ENCODE measurements around the gene SPNS2. TPM values are rescaled to one million over a fixed set of nuclear protein-coding genes. Genes with fewer than 3 reads are reported as not detected.

SPNS2 gene
- total RNA-seq, 2 donors from 2014 or later = 12.4 to 13.5 TPM

Other genes with a start within 250 kb of the SPNS2 start
- 10 to 100 TPM; 46.4 to 59.6 TPM for gene ANKFY1, start 234.9 kb upstream of the SPNS2 start, total RNA-seq
- gene UBE2G1, start 132.2 kb upstream of the SPNS2 start, total RNA-seq = 10 to 100 TPM; 59.5 to 71.5 TPM
- under 1 TPM; 0.50 to 0.89 TPM for gene SPNS3, start 64.9 kb upstream of the SPNS2 start, total RNA-seq
- gene MYBBP1A, start 56.5 kb downstream of the SPNS2 start, total RNA-seq = 10 to 100 TPM; 28.1 to 41.6 TPM
- gene GGT6, start 61.7 kb downstream of the SPNS2 start, total RNA-seq = 100 to 1,000 TPM; 185 to 232 TPM
- gene SMTNL2, start 85.6 kb downstream of the SPNS2 start, total RNA-seq = under 1 TPM in 1 of 2 donors, not detected in 1; 0.25 TPM
- under 1 TPM; 0.12 to 0.36 TPM for gene ALOX15, start 142.8 kb downstream of the SPNS2 start, total RNA-seq
- gene PELP1, start 205.3 kb downstream of the SPNS2 start, total RNA-seq = 10 to 100 TPM; 25.8 to 35.5 TPM
- 10 to 100 TPM; 27.2 to 45.1 TPM for gene ARRB2, start 211.8 kb downstream of the SPNS2 start, total RNA-seq
- gene MED11, start 232.5 kb downstream of the SPNS2 start, total RNA-seq = 10 to 100 TPM; 21.8 to 26.7 TPM
- 1 to 10 TPM; 1.1 to 1.9 TPM for gene ZMYND15, start 241.0 kb downstream of the SPNS2 start, total RNA-seq
- gene CXCL16, start 241.0 kb downstream of the SPNS2 start, total RNA-seq = 10 to 100 TPM; 36.2 to 52.3 TPM

Data from left colon (tissue), 2 donors.